H1 (cell line): ENCODE data around the gene P2RX6. TPM values are rescaled to one million over a fixed set of nuclear protein-coding genes. Genes with fewer than 3 reads are reported as not detected.
A peak's percentile ranks its signal among the peaks of the same experiment; 100 is the strongest.

ENCODE experiments used
- CTCF ChIA-PET: fragments of 300-600 bp; sonication (Branson Sonifier 250); formaldehyde crosslinking; loops from one replicate; lab custom pipeline; 2021; ENCODE audit not compliant: partially characterized antibody; lab: Charles Lee
- POLR2A ChIA-PET: fragments of 300-600 bp; sonication (Branson Sonifier 250); formaldehyde crosslinking; loops from one replicate; lab custom pipeline; 2021; ENCODE audit warnings: inconsistent platforms; ENCODE audit not compliant: partially characterized antibody; lab: Charles Lee
- DNase-seq, 2 experiments: peaks; one replicate each; pipeline versions ENCODE4 v3.0.0 to v3.0.0-alpha.2; 2010 to 2022; ENCODE audit warnings: low spot score in 2 of 2, low read depth in 1 of 2, mixed read lengths in 1 of 2
- FAIRE-seq: peaks from 2 replicates; lab custom pipeline; 2011; peaks lifted over from hg19 to GRCh38; lab: Jason Lieb, UNC
- H2AFZ ChIP-seq: 2 replicates; pipeline ENCODE4 v1.8.1; 2012; ENCODE audit warnings: low read length, inconsistent platforms
- H2AK5ac ChIP-seq: 2 replicates; pipeline ENCODE4 v1.6.1; 2013; ENCODE audit warnings: low read depth, low read length
- H2BK120ac ChIP-seq: replicated peaks from 2 replicates; pipeline ENCODE3; 2013; ENCODE audit warnings: low read depth, low read length, inconsistent platforms
- H2BK12ac ChIP-seq: 2 replicates; pipeline ENCODE4 v1.6.1; 2013; ENCODE audit warnings: low read depth, low read length
- H2BK15ac ChIP-seq: 2 replicates; pipeline ENCODE4 v1.6.1; 2013; ENCODE audit warnings: low read length
- H2BK20ac ChIP-seq: 2 replicates; pipeline ENCODE4 v1.6.1; 2013; ENCODE audit warnings: low read length
- H2BK5ac ChIP-seq: 2 replicates; pipeline ENCODE4 v1.6.1; 2013; ENCODE audit warnings: low read depth, low read length
- H3K14ac ChIP-seq: 2 replicates; pipeline ENCODE4 v1.6.1; 2013; ENCODE audit warnings: inconsistent platforms; ENCODE audit not compliant: insufficient read length
- H3K18ac ChIP-seq: 2 replicates; pipeline ENCODE4 v1.6.1; 2013; ENCODE audit warnings: low read length; ENCODE audit errors: extremely low read depth
- H3K23ac ChIP-seq: 2 replicates; pipeline ENCODE4 v1.6.1; 2013; ENCODE audit warnings: inconsistent platforms; ENCODE audit not compliant: insufficient read length
- H3K23me2 ChIP-seq: 2 replicates; pipeline ENCODE4 v1.6.1; 2013; ENCODE audit warnings: low read depth, low read length
- H3K27ac ChIP-seq: 2 replicates; pipeline ENCODE4 v1.6.1; 2011; ENCODE audit warnings: low read depth, low read length, inconsistent platforms
- H3K27me3 ChIP-seq, 4 experiments: replicated peaks in 1 of 4; 1 replicate in 1 of 4; 2 replicates in 3 of 4; pipeline versions ENCODE4 v1.6.1 to v1.8.1; 2011 to 2013; ENCODE audit warnings: low read length in 3 of 4, mild to moderate bottlenecking in 3 of 4, inconsistent platforms in 2 of 4, mixed read lengths in 2 of 4, moderate library complexity in 1 of 4; ENCODE audit not compliant: control insufficient read depth in 3 of 4, insufficient read depth in 3 of 4; ENCODE audit errors: extremely low read depth in 1 of 4
- H3K36me3 ChIP-seq, 4 experiments: 2 replicates each; pipeline versions ENCODE4 v1.6.1 to v1.8.1; 2011 to 2013; ENCODE audit warnings: mild to moderate bottlenecking in 4 of 4, low read length in 3 of 4, moderate library complexity in 2 of 4, control low read depth in 1 of 4, inconsistent platforms in 1 of 4; ENCODE audit not compliant: insufficient read depth in 4 of 4, control insufficient read depth in 2 of 4
- H3K4ac ChIP-seq: replicated peaks from 2 replicates; pipeline ENCODE3; 2013; ENCODE audit warnings: low read length, low read depth, mixed read lengths, inconsistent platforms; ENCODE audit not compliant: insufficient read length
- H3K4me1 ChIP-seq, 4 experiments: replicated peaks in 1 of 4; 1 replicate in 1 of 4; 2 replicates in 3 of 4; pipeline versions ENCODE4 v1.6.1 to v1.8.1; 2011 to 2013; ENCODE audit warnings: low read length in 3 of 4, inconsistent platforms in 2 of 4, mixed read lengths in 1 of 4; ENCODE audit not compliant: insufficient read depth in 4 of 4, control insufficient read depth in 3 of 4
- H3K4me2 ChIP-seq, 2 experiments: 2 replicates each; pipeline versions ENCODE4 v1.6.1 to v1.8.1; 2011 to 2013; ENCODE audit warnings: low read depth in 2 of 2, low read length in 2 of 2, control low read depth in 1 of 2, inconsistent platforms in 1 of 2, mild to moderate bottlenecking in 1 of 2; ENCODE audit not compliant: insufficient read depth in 1 of 2
- H3K4me3 ChIP-seq, 4 experiments: fragments of 200-600, 300-600 bp in 1 of 4; sonication (generic), shearing (Covaris generic), sonication (Bioruptor Twin) in 1 of 4; 2 replicates each; pipeline versions ENCODE4 v1.5.1 to v1.8.1; 2011 to 2016; ENCODE audit warnings: low read length in 4 of 4, low read depth in 3 of 4, control low read depth in 2 of 4, inconsistent platforms in 2 of 4, mild to moderate bottlenecking in 2 of 4, mixed read lengths in 1 of 4, moderate library complexity in 1 of 4; ENCODE audit not compliant: insufficient read depth in 2 of 4; ENCODE audit errors: extremely low read depth in 1 of 4
- H3K56ac ChIP-seq: replicated peaks from 2 replicates; pipeline ENCODE3; 2013; ENCODE audit warnings: low read depth, mild to moderate bottlenecking, mixed read lengths, low read length, inconsistent platforms; ENCODE audit not compliant: insufficient read length
- H3K79me1 ChIP-seq: 2 replicates; pipeline ENCODE4 v1.6.1; 2013; ENCODE audit warnings: low read depth, low read length, control low read depth
- H3K79me2 ChIP-seq, 2 experiments: 2 replicates each; pipeline versions ENCODE4 v1.6.1 to v1.8.1; 2012 to 2013; ENCODE audit warnings: low read length in 2 of 2, mild to moderate bottlenecking in 2 of 2, inconsistent platforms in 1 of 2; ENCODE audit not compliant: insufficient read depth in 2 of 2, control insufficient read depth in 1 of 2
- H3K9ac ChIP-seq, 4 experiments: replicated peaks in 1 of 4; 1 replicate in 1 of 4; 2 replicates in 3 of 4; pipeline versions ENCODE4 v1.6.1 to v1.8.1; 2011 to 2013; ENCODE audit warnings: low read depth in 3 of 4, low read length in 3 of 4, control low read depth in 2 of 4, mild to moderate bottlenecking in 2 of 4, moderate library complexity in 2 of 4, inconsistent platforms in 1 of 4; ENCODE audit errors: extremely low read depth in 1 of 4
- H3K9me3 ChIP-seq, 2 experiments: 2 replicates each; pipeline versions ENCODE4 v1.6.1 to v1.8.1; 2012 to 2013; ENCODE audit warnings: mild to moderate bottlenecking in 2 of 2, moderate library complexity in 2 of 2, control low read depth in 1 of 2, inconsistent platforms in 1 of 2, low read depth in 1 of 2, low read length in 1 of 2, mixed read lengths in 1 of 2; ENCODE audit not compliant: insufficient read depth in 2 of 2
- H4K20me1 ChIP-seq, 2 experiments: replicated peaks in 1 of 2; 2 replicates each; pipeline versions ENCODE3 to v1.8.1; 2011 to 2013; ENCODE audit warnings: inconsistent platforms in 2 of 2, low read length in 2 of 2, mild to moderate bottlenecking in 1 of 2; ENCODE audit not compliant: insufficient read depth in 2 of 2, control insufficient read depth in 1 of 2
- H4K5ac ChIP-seq: 2 replicates; pipeline ENCODE4 v1.6.1; 2013; ENCODE audit warnings: low read length, low read depth, mixed read lengths, inconsistent platforms; ENCODE audit not compliant: insufficient read length
- H4K8ac ChIP-seq: 2 replicates; pipeline ENCODE4 v1.8.0; 2013; ENCODE audit warnings: mild to moderate bottlenecking, moderate library complexity, low read length, inconsistent platforms; ENCODE audit not compliant: insufficient read depth; ENCODE audit errors: extremely low read depth
- H4K91ac ChIP-seq: replicated peaks from 2 replicates; pipeline ENCODE3; 2013; ENCODE audit warnings: low read length, mixed read lengths, inconsistent platforms; ENCODE audit not compliant: insufficient read length
- EP300 ChIP-seq, 2 experiments: IDR thresholded peaks; 1 replicate in 1 of 2; 2 replicates in 1 of 2; pipeline ENCODE4 v1.6.1; 2011 to 2012; ENCODE audit warnings: low read depth in 2 of 2, low read length in 2 of 2, mild to moderate bottlenecking in 2 of 2, borderline replicate concordance in 1 of 2, inconsistent platforms in 1 of 2, moderate library complexity in 1 of 2
- POLR2AphosphoS5 ChIP-seq: IDR thresholded peaks from 2 replicates; pipeline ENCODE4 v1.6.1; 2011; ENCODE audit warnings: low read depth, low read length
- RAD21 ChIP-seq, 2 experiments: IDR thresholded peaks in 1 of 2; conservative IDR thresholded peaks in 1 of 2; 2 replicates each; pipeline ENCODE4 v1.6.1; 2011; ENCODE audit warnings: low read depth in 2 of 2, low read length in 2 of 2, improper control_type of control experiment in 1 of 2, inconsistent platforms in 1 of 2, mild to moderate bottlenecking in 1 of 2, moderate library complexity in 1 of 2
- WGBS, 2 experiments: shearing (Covaris generic) in 1 of 2; methylation state at CpG; one replicate each; pipeline versions ENCODE4 v1.1.6 to v1.1.7; 2013 to 2015; ENCODE audit warnings: low lambda C conversion rate in 2 of 2, mixed read lengths in 2 of 2, inconsistent platforms in 1 of 2, low coverage in 1 of 2, missing lambda C conversion rate in 1 of 2; ENCODE audit not compliant: insufficient replicate concordance in 2 of 2, insufficient coverage in 1 of 2, insufficient read length in 1 of 2; ENCODE audit errors: extremely low coverage in 1 of 2, missing lambda C conversion rate in 1 of 2; 5-methylcytosine and 5-hydroxymethylcytosine counted together
- polyA plus RNA-seq, 7 experiments: library from polyadenylated mRNA; depleted of rRNA in 3 of 7; stranded (reverse) in 5 of 7; unstranded in 2 of 7; fragments of >200 nt in 5 of 7; fragments of 200-250 nt in 2 of 7; gene quantifications; 1 replicate in 5 of 7; 2 replicates in 1 of 7; 4 replicates in 1 of 7; pipeline versions ENCODE4 v1.2.1 to v1.2.3, GENCODE V29; 2011 to 2013; ENCODE audit warnings: missing spikeins in 2 of 7, mixed read lengths in 2 of 7
- total RNA-seq: library from RNA; stranded (reverse); fragmentation: NEBNext Ultra II Directional; extraction: Animal tissue kit (Norgen Biotek cat#: 25700); gene quantifications from 2 replicates; pipeline ENCODE4 v1.2.1, GENCODE V29; 2021

Gene P2RX6
- total and polyA plus RNA-seq, 2 of the 8 experiments (the other 6 are each of a cell fraction or from before 2014, with no cell fraction given) = 0.09 TPM; not detected in 1

- TF ChIP-seq RAD21 (IDR thresholded peaks at IDR 0.05 in 1 of 2, conservative IDR thresholded peaks at IDR 0.05 in 1 of 2; ENCODE audit: low read depth in 2 of 2, low read length in 2 of 2) (peak in 1 of 2 experiments; percentile 5; a peak in 1 of 4 replicates), POLR2AphosphoS5 (no peak), EP300 (IDR thresholded peaks at IDR 0.05; ENCODE audit: borderline replicate concordance in 1 of 2, low read depth in 2 of 2, low read length in 2 of 2) (no peak)
- Histone ChIP-seq H2AFZ (no peak overlapping the region), H3K27me3 (peaks cover 0 to 2% (median 0%) of the 10 kb centered on the region in 4 experiments; a peak in 1 of 7 replicates), H3K4me1 (no peaks in the 10 kb centered on the region; a peak in 1 of 7 replicates), H3K79me1 (no peaks in the 10 kb centered on the region), H3K36me3 (no peaks in the 10 kb centered on the region), H3K4ac (no peak overlapping the region), H3K9me3 (no peaks in the 10 kb centered on the region), H2BK120ac (no peak overlapping the region), H2BK15ac (no peak overlapping the region), H2BK20ac (no peak overlapping the region), H4K91ac (no peak overlapping the region), H3K23me2 (no peaks in the 10 kb centered on the region), H3K4me2 (no peak overlapping the region), H3K18ac (no peak overlapping the region), H4K8ac (no peak overlapping the region), H2BK12ac (no peak overlapping the region), H2BK5ac (no peak overlapping the region), H3K4me3 (no peak overlapping the region), H4K20me1 (no peaks in the 10 kb centered on the region), H3K56ac (no peak overlapping the region), H3K27ac (no peak overlapping the region), H2AK5ac (no peak overlapping the region), H3K79me2 (no peaks in the 10 kb centered on the region), H3K9ac (no peak overlapping the region), H3K23ac (no peak overlapping the region), H4K5ac (no peak overlapping the region), H3K14ac (no peak overlapping the region)
- DNase-seq (no peak), FAIRE-seq (no peak)
- CTCF ChIA-PET = interaction anchor here (0.5 to 1.9 kb wide), 6 partner anchors 13 to 752 kb away, joined by 3 to 7 read pairs (median 4); no protein-coding TSS in a partner anchor
- WGBS, 2 experiments = 77% methylated on average over 4 of the region's 4 CpGs; no CpG with 5 or more reads in 1 of the 2 experiments
- POLR2A ChIA-PET = no interaction called here
These were observed 53.8 kb downstream of the P2RX6 start for GRCh38 chr22:21068681-21069276.
